OCI-LY1 (cell line): ENCODE measurements around the gene PAX2.

Experiments used
- CTCF ChIP-seq: fragments of 200-600 bp; sonication (generic), shearing (Covaris generic); IDR thresholded peaks from 2 replicates; pipeline ENCODE4 v1.5.1; 2017; ENCODE audit warnings: mild to moderate bottlenecking, antibody characterized with exemption, low read length, moderate library complexity, mixed read lengths
- EZH2 ChIP-seq: fragments of 200-600 bp; sonication (generic), shearing (Covaris generic); IDR thresholded peaks from 2 replicates; pipeline ENCODE4 v1.8.0; 2017; ENCODE audit warnings: borderline replicate concordance, mixed run types, mild to moderate bottlenecking, antibody characterized with exemption, low read length, moderate library complexity, mixed read lengths

DNA sequence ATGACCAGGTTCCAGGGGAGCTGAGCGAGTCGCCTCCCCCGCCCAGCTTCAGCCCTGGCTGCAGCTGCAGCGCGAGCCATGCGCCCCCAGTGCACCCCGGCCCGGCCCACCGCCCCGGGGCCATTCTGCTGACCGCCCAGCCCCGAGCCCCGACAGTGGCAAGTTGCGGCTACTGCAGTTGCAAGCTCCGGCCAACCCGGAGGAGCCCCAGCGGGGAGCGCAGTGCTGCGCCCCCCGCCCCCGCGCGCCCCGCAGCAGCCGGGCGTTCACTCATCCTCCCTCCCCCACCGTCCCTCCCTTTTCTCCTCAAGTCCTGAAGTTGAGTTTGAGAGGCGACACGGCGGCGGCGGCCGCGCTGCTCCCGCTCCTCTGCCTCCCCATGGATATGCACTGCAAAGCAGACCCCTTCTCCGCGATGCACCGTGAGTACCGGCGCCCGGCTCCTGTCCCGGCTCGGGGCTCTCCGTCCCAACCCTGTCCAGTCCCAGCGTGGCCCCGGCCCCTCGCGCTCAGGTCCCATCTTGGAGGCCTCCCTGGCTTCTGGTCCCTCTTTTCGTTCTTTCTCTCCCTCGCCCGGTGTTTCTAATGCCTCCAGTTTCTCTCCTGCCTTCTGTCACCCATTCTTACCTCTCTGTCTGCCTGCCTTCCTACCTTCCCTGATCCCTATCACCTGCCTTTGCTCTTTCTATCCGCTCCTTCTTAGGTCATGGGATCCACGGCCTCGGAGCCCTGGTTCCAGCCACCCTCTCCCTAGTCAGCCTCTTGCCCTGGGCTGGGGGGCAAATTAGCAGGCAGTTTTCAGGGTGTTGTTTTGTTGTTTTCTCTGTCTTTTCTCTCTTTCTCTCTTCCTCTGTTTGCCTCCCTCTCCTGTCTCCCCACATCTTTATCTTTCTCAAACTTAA lies 751 bp downstream of the PAX2 start:
- TF ChIP-seq CTCF, result no peak
- TF ChIP-seq EZH2, result no peak
